Neural cell (in vitro differentiated cells): Measurements from ENCODE around the gene AEBP1.

Experiments used
- POLR2AphosphoS5 ChIP-seq: IDR thresholded peaks from 2 replicates; pipeline ENCODE4 v1.6.1; 2012
- SMC3 ChIP-seq: fragments of 450-650 bp; conservative IDR thresholded peaks from 2 replicates; pipeline ENCODE4 v1.6.1; 2014; ENCODE audit warnings: antibody characterized with exemption, mild to moderate bottlenecking, moderate library complexity; ENCODE audit not compliant: poor library complexity
- TAF1 ChIP-seq: IDR thresholded peaks from 2 replicates; pipeline ENCODE4 v1.6.1; 2012; ENCODE audit warnings: low read depth
- TF ChIP-seq, protein P1 (sequence below): fragments of 450-650 bp; IDR thresholded peaks from 2 replicates; pipeline ENCODE4 v1.5.1; 2014; ENCODE audit warnings: antibody characterized with exemption, mild to moderate bottlenecking, moderate library complexity; ENCODE audit not compliant: poor library complexity, severe bottlenecking
- TF ChIP-seq, protein P2 (sequence below): IDR thresholded peaks from 2 replicates; pipeline ENCODE4 v1.6.1; 2012; ENCODE audit warnings: borderline replicate concordance

DNA sequence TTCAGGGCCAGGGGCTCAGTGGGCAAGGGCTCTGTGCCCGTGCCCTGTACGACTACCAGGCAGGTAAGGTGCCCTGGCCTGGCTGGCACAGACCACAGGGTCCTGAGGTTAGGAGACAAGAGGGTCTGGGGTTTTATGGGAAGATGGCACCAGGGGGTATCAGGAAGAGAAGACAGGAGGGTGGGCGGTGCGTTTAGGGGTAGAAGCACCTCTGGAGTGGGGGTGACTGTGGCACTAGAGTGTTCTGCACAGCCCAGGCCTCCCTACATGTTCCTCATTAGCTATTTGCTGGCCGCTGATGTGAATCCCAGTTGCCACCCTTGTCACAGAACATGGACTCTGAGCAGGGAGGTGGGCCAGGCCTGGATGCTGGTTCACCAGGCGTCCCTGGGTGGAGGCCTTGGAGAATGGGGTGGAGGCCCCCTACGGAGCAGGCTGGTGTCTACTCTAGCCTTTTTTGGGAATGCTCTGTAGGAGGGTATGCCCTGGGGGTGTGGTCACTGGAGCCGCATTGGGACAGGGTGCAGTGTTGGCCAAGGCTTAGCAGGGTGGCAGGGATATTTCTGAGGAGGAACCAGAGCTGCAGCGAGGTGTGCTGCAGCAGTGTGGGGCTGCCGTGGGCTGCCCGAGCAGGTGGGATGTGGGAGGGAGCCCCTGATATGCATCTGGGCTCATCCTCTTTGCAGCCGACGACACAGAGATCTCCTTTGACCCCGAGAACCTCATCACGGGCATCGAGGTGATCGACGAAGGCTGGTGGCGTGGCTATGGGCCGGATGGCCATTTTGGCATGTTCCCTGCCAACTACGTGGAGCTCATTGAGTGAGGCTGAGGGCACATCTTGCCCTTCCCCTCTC, 43.8 kb upstream of the AEBP1 start:
- TF ChIP-seq POLR2AphosphoS5: no peak
- TF ChIP-seq, protein P1, sequence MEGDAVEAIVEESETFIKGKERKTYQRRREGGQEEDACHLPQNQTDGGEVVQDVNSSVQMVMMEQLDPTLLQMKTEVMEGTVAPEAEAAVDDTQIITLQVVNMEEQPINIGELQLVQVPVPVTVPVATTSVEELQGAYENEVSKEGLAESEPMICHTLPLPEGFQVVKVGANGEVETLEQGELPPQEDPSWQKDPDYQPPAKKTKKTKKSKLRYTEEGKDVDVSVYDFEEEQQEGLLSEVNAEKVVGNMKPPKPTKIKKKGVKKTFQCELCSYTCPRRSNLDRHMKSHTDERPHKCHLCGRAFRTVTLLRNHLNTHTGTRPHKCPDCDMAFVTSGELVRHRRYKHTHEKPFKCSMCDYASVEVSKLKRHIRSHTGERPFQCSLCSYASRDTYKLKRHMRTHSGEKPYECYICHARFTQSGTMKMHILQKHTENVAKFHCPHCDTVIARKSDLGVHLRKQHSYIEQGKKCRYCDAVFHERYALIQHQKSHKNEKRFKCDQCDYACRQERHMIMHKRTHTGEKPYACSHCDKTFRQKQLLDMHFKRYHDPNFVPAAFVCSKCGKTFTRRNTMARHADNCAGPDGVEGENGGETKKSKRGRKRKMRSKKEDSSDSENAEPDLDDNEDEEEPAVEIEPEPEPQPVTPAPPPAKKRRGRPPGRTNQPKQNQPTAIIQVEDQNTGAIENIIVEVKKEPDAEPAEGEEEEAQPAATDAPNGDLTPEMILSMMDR: no peak
- no peak for TF ChIP-seq SMC3
- TF ChIP-seq TAF1: no peak
- TF ChIP-seq, protein P2, sequence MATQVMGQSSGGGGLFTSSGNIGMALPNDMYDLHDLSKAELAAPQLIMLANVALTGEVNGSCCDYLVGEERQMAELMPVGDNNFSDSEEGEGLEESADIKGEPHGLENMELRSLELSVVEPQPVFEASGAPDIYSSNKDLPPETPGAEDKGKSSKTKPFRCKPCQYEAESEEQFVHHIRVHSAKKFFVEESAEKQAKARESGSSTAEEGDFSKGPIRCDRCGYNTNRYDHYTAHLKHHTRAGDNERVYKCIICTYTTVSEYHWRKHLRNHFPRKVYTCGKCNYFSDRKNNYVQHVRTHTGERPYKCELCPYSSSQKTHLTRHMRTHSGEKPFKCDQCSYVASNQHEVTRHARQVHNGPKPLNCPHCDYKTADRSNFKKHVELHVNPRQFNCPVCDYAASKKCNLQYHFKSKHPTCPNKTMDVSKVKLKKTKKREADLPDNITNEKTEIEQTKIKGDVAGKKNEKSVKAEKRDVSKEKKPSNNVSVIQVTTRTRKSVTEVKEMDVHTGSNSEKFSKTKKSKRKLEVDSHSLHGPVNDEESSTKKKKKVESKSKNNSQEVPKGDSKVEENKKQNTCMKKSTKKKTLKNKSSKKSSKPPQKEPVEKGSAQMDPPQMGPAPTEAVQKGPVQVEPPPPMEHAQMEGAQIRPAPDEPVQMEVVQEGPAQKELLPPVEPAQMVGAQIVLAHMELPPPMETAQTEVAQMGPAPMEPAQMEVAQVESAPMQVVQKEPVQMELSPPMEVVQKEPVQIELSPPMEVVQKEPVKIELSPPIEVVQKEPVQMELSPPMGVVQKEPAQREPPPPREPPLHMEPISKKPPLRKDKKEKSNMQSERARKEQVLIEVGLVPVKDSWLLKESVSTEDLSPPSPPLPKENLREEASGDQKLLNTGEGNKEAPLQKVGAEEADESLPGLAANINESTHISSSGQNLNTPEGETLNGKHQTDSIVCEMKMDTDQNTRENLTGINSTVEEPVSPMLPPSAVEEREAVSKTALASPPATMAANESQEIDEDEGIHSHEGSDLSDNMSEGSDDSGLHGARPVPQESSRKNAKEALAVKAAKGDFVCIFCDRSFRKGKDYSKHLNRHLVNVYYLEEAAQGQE: no peak
